ENCODE results near the gene TPSD1. TPM values are rescaled to one million over a fixed set of nuclear protein-coding genes. Genes with fewer than 3 reads are reported as not detected.

TPSD1 gene
- total RNA-seq, 1 donor from 2014 or later = 9.4 TPM

- intact Hi-C loops (cut with DNase I) = no loop called here
- peaks cover 50% of the 10 kb centered on the region for H3K27me3 ChIP-seq
- no peak for ATAC-seq
Observed at GRCh38 chr16:1285669-1286512, 30.0 kb downstream of the TPSD1 start.

GRCh38 chr16:1286513-1287094, 30.7 kb downstream of the TPSD1 start:
- no peak for TF ChIP-seq CTCF (IDR thresholded peaks at IDR 0.05)
- Histone ChIP-seq H3K9me3 (no peaks in the 10 kb centered on the region), H3K36me3 (no peaks in the 10 kb centered on the region), H3K4me3 (no peak overlapping the region), H3K27ac (no peak overlapping the region), H3K27me3 (peaks cover 57% of the 10 kb centered on the region), H3K4me1 (no peaks in the 10 kb centered on the region)
- no peak for DNase-seq
- intact Hi-C loops (cut with DNase I) = no loop called here
- no peak for ATAC-seq

More at GRCh38 chr16:1285669-1286512, 30.0 kb downstream of the TPSD1 start:
- H3K4me1 ChIP-seq = no peaks in the 10 kb centered on the region
- H3K4me3 ChIP-seq = no peak overlapping the region
- H3K9me3 ChIP-seq = no peaks in the 10 kb centered on the region
- H3K27ac ChIP-seq = no peak overlapping the region
- H3K36me3 ChIP-seq = no peaks in the 10 kb centered on the region
- DNase-seq = no peak
- no peak for TF ChIP-seq CTCF (IDR thresholded peaks at IDR 0.05)

- Histone ChIP-seq H3K4me3 (no peak overlapping the region), H3K36me3 (no peaks in the 10 kb centered on the region), H3K27ac (no peak overlapping the region), H3K27me3 (peaks cover 69% of the 10 kb centered on the region), H3K4me1 (no peaks in the 10 kb centered on the region), H3K9me3 (no peaks in the 10 kb centered on the region)
- ATAC-seq = no peak
- no peak for DNase-seq
- TF ChIP-seq CTCF (IDR thresholded peaks at IDR 0.05) = no peak
- intact Hi-C loops (cut with DNase I) = no loop called here
Observed at GRCh38 chr16:1287982-1288670, 32.3 kb downstream of the TPSD1 start.

GRCh38 chr16:1288813-1289476, 33.1 kb downstream of the TPSD1 start:
- intact Hi-C loops (cut with DNase I) = no loop called here
- no peak overlapping the region for H3K4me3 ChIP-seq
- DNase-seq = no peak
- peaks cover 77% of the 10 kb centered on the region for H3K27me3 ChIP-seq
- ATAC-seq = no peak
- no peaks in the 10 kb centered on the region for H3K36me3 ChIP-seq
- no peak for TF ChIP-seq CTCF (IDR thresholded peaks at IDR 0.05)
- no peaks in the 10 kb centered on the region for H3K9me3 ChIP-seq
- no peaks in the 10 kb centered on the region for H3K4me1 ChIP-seq
- no peak overlapping the region for H3K27ac ChIP-seq

GRCh38 chr16:1289477-1289866, 33.6 kb downstream of the TPSD1 start:
- no peaks in the 10 kb centered on the region for H3K36me3 ChIP-seq
- intact Hi-C loops (cut with DNase I) = no loop called here
- DNase-seq (no peak), ATAC-seq (no peak)
- no peak for TF ChIP-seq CTCF (IDR thresholded peaks at IDR 0.05)
- H3K4me3 ChIP-seq = no peak overlapping the region
- peaks cover 77% of the 10 kb centered on the region for H3K27me3 ChIP-seq
- no peaks in the 10 kb centered on the region for H3K9me3 ChIP-seq
- H3K27ac ChIP-seq = no peak overlapping the region
- H3K4me1 ChIP-seq = no peaks in the 10 kb centered on the region

Measured in upper lobe of right lung (tissue), 1 donor.